ENCODE results near the gene PRKAG2. TPM values are rescaled to one million over a fixed set of nuclear protein-coding genes. Genes with fewer than 3 reads are reported as not detected.

Gene PRKAG2
- total and polyA plus RNA-seq, 2 of the 13 experiments (the other 11 are each of a cell fraction or from before 2014, with no cell fraction given) = 0.90 to 1.3 TPM

- H2AFZ ChIP-seq (ENCODE audit: low read length) = no peak overlapping the region
- no peaks in the 10 kb centered on the region for H3K9me3 ChIP-seq (ENCODE audit: low read length)
- 5% methylated on average over 10 of the region's 93 CpGs for WGBS (ENCODE audit: low lambda C conversion rate)
- CTCF ChIA-PET (ENCODE audit: low intra/inter-chr PET ratio, low total read pairs) = no interaction called here
- POLR2A ChIA-PET = no interaction called here
- H3K4me3 ChIP-seq (replicated peaks in 1 of 3; ENCODE audit: insufficient read depth in 1 of 3, low read depth in 2 of 3, low read length in 3 of 3) = peak overlapping the region; percentile 55 to 71 (median 61)
- H3K4me2 ChIP-seq (ENCODE audit: low read depth, low read length) = peak overlapping the region; percentile 88
- no peak for FAIRE-seq
- no peak overlapping the region for H3K27ac ChIP-seq (ENCODE audit: extremely low read length, insufficient read depth, low read length)
- H3K27me3 ChIP-seq (ENCODE audit: control insufficient read depth in 1 of 2, insufficient read depth in 2 of 2, low read length in 2 of 2) = peaks cover 0 to 34% of the 10 kb centered on the region in 2 experiments
- in situ Hi-C loops (cut with HindIII; ENCODE audit: extremely low pct_ligation_motif_present, low pct_unique_long_range_greater_than_20kb) (no loop called here), intact Hi-C loops (cut with micrococcal nuclease; ENCODE audit: unreplicated experiment) (no loop called here)
- peaks cover 18% of the 10 kb centered on the region for H3K4me1 ChIP-seq (ENCODE audit: insufficient read depth, low read length)
- ATAC-seq = peak; percentile 74
- no peaks in the 10 kb centered on the region for H3K79me2 ChIP-seq (ENCODE audit: insufficient read depth, low read length)
- no peak overlapping the region for H3K9ac ChIP-seq (ENCODE audit: insufficient read depth, low read depth, low read length)
- no peaks in the 10 kb centered on the region for H4K20me1 ChIP-seq (ENCODE audit: insufficient read depth, low read length)
- H3K36me3 ChIP-seq (replicated peaks in 1 of 2; ENCODE audit: control insufficient read depth in 1 of 2, insufficient read depth in 2 of 2, low read length in 2 of 2) = no peaks in the 10 kb centered on the region
- no TSS peak for BruUV-seq (replicated peaks)
- DNase-seq (ENCODE audit: low spot score) = no peak
- TF ChIP-seq SIN3B (IDR thresholded peaks at IDR 0.05; ENCODE audit: low read length) = no peak
- TF ChIP-seq HNRNPK (IDR thresholded peaks at IDR 0.05; ENCODE audit: low read depth, low read length, poor library complexity, severe bottlenecking) = peak; percentile 31
- 0 out of 2 replicates have a peak, but pooled peaks have one; percentile 41 for TF ChIP-seq EEA1 (CRISPR knock-in tag; IDR thresholded peaks at IDR 0.05; ENCODE audit: borderline replicate concordance)
- 0 out of 2 replicates have a peak, but pooled peaks have one; percentile 21 for TF ChIP-seq ERF (CRISPR knock-in tag; IDR thresholded peaks at IDR 0.05)
- TF ChIP-seq PATZ1 (CRISPR knock-in tag; IDR thresholded peaks at IDR 0.05) = 0 out of 2 replicates have a peak, but pooled peaks have one; percentile 21
- TF ChIP-seq FOXM1 (CRISPR knock-in tag; IDR thresholded peaks at IDR 0.05) = no peak
- TF ChIP-seq ZNF775 (CRISPR knock-in tag; IDR thresholded peaks at IDR 0.05; ENCODE audit: borderline replicate concordance) = no peak
- no peak for TF ChIP-seq ISX (CRISPR knock-in tag; conservative IDR thresholded peaks at IDR 0.05)
- 0 out of 2 replicates have a peak, but pooled peaks have one; percentile 40 for TF ChIP-seq EED (CRISPR knock-in tag; IDR thresholded peaks at IDR 0.05)
- TF ChIP-seq, protein P1, sequence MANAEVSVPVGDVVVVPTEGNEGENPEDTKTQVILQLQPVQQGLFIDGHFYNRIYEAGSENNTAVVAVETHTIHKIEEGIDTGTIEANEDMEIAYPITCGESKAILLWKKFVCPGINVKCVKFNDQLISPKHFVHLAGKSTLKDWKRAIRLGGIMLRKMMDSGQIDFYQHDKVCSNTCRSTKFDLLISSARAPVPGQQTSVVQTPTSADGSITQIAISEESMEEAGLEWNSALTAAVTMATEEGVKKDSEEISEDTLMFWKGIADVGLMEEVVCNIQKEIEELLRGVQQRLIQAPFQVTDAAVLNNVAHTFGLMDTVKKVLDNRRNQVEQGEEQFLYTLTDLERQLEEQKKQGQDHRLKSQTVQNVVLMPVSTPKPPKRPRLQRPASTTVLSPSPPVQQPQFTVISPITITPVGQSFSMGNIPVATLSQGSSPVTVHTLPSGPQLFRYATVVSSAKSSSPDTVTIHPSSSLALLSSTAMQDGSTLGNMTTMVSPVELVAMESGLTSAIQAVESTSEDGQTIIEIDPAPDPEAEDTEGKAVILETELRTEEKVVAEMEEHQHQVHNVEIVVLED (CRISPR knock-in tag; IDR thresholded peaks at IDR 0.05; ENCODE audit: borderline replicate concordance) = peak; percentile 25; the same call in 1 of the 2 replicates
- peak; percentile 33; the same call in 1 of the 2 replicates for TF ChIP-seq NFKB2 (CRISPR knock-in tag; IDR thresholded peaks at IDR 0.05; ENCODE audit: borderline replicate concordance)
- 0 out of 2 replicates have a peak, but pooled peaks have one; percentile 32 for TF ChIP-seq ZNF230 (CRISPR knock-in tag; IDR thresholded peaks at IDR 0.05)
- no peak for TF ChIP-seq ZSCAN9 (CRISPR knock-in tag; IDR thresholded peaks at IDR 0.05; ENCODE audit: borderline replicate concordance)
- peak; percentile 89; the same call in 1 of the 2 replicates for TF ChIP-seq ZNF800 (CRISPR knock-in tag; IDR thresholded peaks at IDR 0.05)
- no peak for TF ChIP-seq BHLHE40 (IDR thresholded peaks at IDR 0.05; ENCODE audit: low read length)
- TF ChIP-seq KDM2A (CRISPR knock-in tag; IDR thresholded peaks at IDR 0.05; ENCODE audit: borderline replicate concordance, low read depth) = 0 out of 2 replicates have a peak, but pooled peaks have one; percentile 18
Observed at GRCh38 chr7:151875942-151876898, 695 bp downstream of the PRKAG2 start.
